ENCODE results near the gene UHMK1. TPM values are rescaled to one million over a fixed set of nuclear protein-coding genes. Genes with fewer than 3 reads are reported as not detected.

The UHMK1 gene
- total RNA-seq, 1 donor from 2014 or later: 20.7 TPM

GRCh38 chr1:162560303-162561036, 62.9 kb downstream of the UHMK1 start:
- DNase-seq: no peak
- intact Hi-C loops (cut with micrococcal nuclease): no loop called here
- TF ChIP-seq CTCF (IDR thresholded peaks at IDR 0.05; ENCODE audit: borderline replicate concordance): no peak
- Histone ChIP-seq H3K36me3 (no peaks in the 10 kb centered on the region), H3K9me3 (replicated peaks) (no peaks in the 10 kb centered on the region), H3K27me3 (ENCODE audit: low read depth) (no peaks in the 10 kb centered on the region), H3K27ac (replicated peaks) (peak overlapping the region; percentile 99), H3K4me1 (peaks cover 56% of the 10 kb centered on the region), H3K4me3 (peak overlapping the region; percentile 89)

GRCh38 chr1:162561037-162561615, 63.5 kb downstream of the UHMK1 start:
- peak; percentile 99 for DNase-seq
- intact Hi-C loops (cut with micrococcal nuclease): no loop called here
- Histone ChIP-seq H3K27me3 (ENCODE audit: low read depth) (no peaks in the 10 kb centered on the region), H3K9me3 (replicated peaks) (no peaks in the 10 kb centered on the region), H3K4me3 (peak overlapping the region; percentile 89), H3K36me3 (peaks cover 4% of the 10 kb centered on the region), H3K4me1 (peaks cover 56% of the 10 kb centered on the region), H3K27ac (replicated peaks) (peak overlapping the region; percentile 99)
- no peak for TF ChIP-seq CTCF (IDR thresholded peaks at IDR 0.05; ENCODE audit: borderline replicate concordance)

GRCh38 chr1:162561616-162562469, 64.2 kb downstream of the UHMK1 start, which contains the start of gene UAP1:
TSS of gene UAP1 (plus strand) at chr1:162561722. CDS start at chr1:162566069, 4,347 bp downstream.
- Histone ChIP-seq H3K4me3 (peak within 1 kb of the TSS; percentile 89), H3K36me3 (peaks cover 10% of the 10 kb centered on the region), H3K9me3 (replicated peaks) (no peaks in the 10 kb centered on the region), H3K27me3 (ENCODE audit: low read depth) (no peaks in the 10 kb centered on the region), H3K27ac (replicated peaks) (peak within 1 kb of the TSS; percentile 99), H3K4me1 (peaks cover 56% of the 10 kb centered on the region)
- no peak for DNase-seq
- intact Hi-C loops (cut with micrococcal nuclease): no loop called here
- TF ChIP-seq CTCF (IDR thresholded peaks at IDR 0.05; ENCODE audit: borderline replicate concordance): no peak

GRCh38 chr1:162562470-162562828, 64.8 kb downstream of the UHMK1 start:
- Histone ChIP-seq H3K27ac (replicated peaks) (peak overlapping the region; percentile 99), H3K27me3 (ENCODE audit: low read depth) (no peaks in the 10 kb centered on the region), H3K36me3 (peaks cover 16% of the 10 kb centered on the region), H3K4me3 (peak overlapping the region; percentile 89), H3K4me1 (peaks cover 53% of the 10 kb centered on the region), H3K9me3 (replicated peaks) (no peaks in the 10 kb centered on the region)
- no peak for TF ChIP-seq CTCF (IDR thresholded peaks at IDR 0.05; ENCODE audit: borderline replicate concordance)
- intact Hi-C loops (cut with micrococcal nuclease): no loop called here
- no peak for DNase-seq

- Histone ChIP-seq H3K27ac (replicated peaks) (no peak overlapping the region), H3K36me3 (peaks cover 28% of the 10 kb centered on the region), H3K4me3 (peak overlapping the region; percentile 89), H3K27me3 (ENCODE audit: low read depth) (no peaks in the 10 kb centered on the region), H3K9me3 (replicated peaks) (no peaks in the 10 kb centered on the region), H3K4me1 (peaks cover 56% of the 10 kb centered on the region)
- TF ChIP-seq CTCF (IDR thresholded peaks at IDR 0.05; ENCODE audit: borderline replicate concordance): no peak
- no peak for DNase-seq
- intact Hi-C loops (cut with micrococcal nuclease): no loop called here
Measured at GRCh38 chr1:162564762-162565218, 67.2 kb downstream of the UHMK1 start.

Measured in left ventricle myocardium inferior (tissue), 1 donor.